ENCODE results near the gene ATF1.

Gene ATF1

GRCh38 chr12:50763639-50764285, at the start of gene ATF1:
TSS of gene ATF1 (plus strand) at chr12:50764101. CDS start at chr12:50780146, 16,045 bp downstream.
- DNase-seq: peak; percentile 84 to 96 (median 92)

GRCh38 chr12:50715174-50715573, 48.7 kb upstream of the ATF1 start:
- DNase-seq: no peak

GRCh38 chr12:50718760-50719159, 45.1 kb upstream of the ATF1 start:
- no peak for DNase-seq

- no peak for DNase-seq
Measured at GRCh38 chr12:50720085-50720484, 43.8 kb upstream of the ATF1 start.

GRCh38 chr12:50720501-50720900, 43.4 kb upstream of the ATF1 start:
- no peak for DNase-seq

- DNase-seq: no peak
Measured at GRCh38 chr12:50723865-50724264, 40.0 kb upstream of the ATF1 start.

GRCh38 chr12:50725011-50725942, 38.6 kb upstream of the ATF1 start:
- no peak for DNase-seq

GRCh38 chr12:50727466-50727865, 36.4 kb upstream of the ATF1 start:
- DNase-seq: no peak

- DNase-seq: no peak
Measured at GRCh38 chr12:50728417-50728816, 35.5 kb upstream of the ATF1 start.

- no peak for DNase-seq
Measured at GRCh38 chr12:50728841-50729240, 35.1 kb upstream of the ATF1 start.

- no peak for DNase-seq
Measured at GRCh38 chr12:50732591-50732990, 31.3 kb upstream of the ATF1 start.

GRCh38 chr12:50733706-50734105, 30.2 kb upstream of the ATF1 start:
- DNase-seq: no peak

GRCh38 chr12:50734409-50735263, 29.3 kb upstream of the ATF1 start:
- DNase-seq: peak in 1 of 6 experiments; percentile 7

- no peak for DNase-seq
Measured at GRCh38 chr12:50739611-50740010, 24.3 kb upstream of the ATF1 start.

GRCh38 chr12:50740307-50740706, 23.6 kb upstream of the ATF1 start:
- DNase-seq: no peak

- DNase-seq: no peak
Measured at GRCh38 chr12:50742776-50743175, 21.1 kb upstream of the ATF1 start.

GRCh38 chr12:50745861-50746260, 18.0 kb upstream of the ATF1 start:
- DNase-seq: no peak

GRCh38 chr12:50746431-50746830, 17.5 kb upstream of the ATF1 start:
- no peak for DNase-seq

GRCh38 chr12:50747817-50748216, 16.1 kb upstream of the ATF1 start:
- no peak for DNase-seq

- DNase-seq: no peak
Measured at GRCh38 chr12:50749459-50749882, 14.4 kb upstream of the ATF1 start.

- no peak for DNase-seq
Measured at GRCh38 chr12:50750366-50750765, 13.5 kb upstream of the ATF1 start.

- no peak for DNase-seq
Measured at GRCh38 chr12:50751948-50752721, 11.8 kb upstream of the ATF1 start.
